ENCODE data around the gene CD300E.

DNA sequence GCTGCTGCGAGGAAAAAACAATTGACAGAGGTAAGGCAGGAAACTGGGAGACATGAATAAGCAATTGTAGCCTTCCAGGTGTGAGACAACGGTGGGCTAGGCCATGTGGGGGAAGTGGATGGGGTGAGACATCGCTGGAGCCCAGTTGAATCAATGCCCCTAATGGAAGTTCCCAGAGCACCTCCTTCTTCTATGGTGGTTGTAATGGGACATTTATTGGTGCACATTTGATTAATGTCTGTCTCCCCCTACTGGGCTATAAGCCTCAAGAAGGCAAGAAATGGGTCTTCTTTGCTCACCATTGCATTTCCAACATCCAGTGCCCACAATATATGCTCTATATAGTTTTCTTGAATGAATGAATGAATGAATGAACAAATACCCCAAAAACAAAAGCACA, 22.7 kb upstream of the CD300E start:
- TF ChIP-seq, protein P1, sequence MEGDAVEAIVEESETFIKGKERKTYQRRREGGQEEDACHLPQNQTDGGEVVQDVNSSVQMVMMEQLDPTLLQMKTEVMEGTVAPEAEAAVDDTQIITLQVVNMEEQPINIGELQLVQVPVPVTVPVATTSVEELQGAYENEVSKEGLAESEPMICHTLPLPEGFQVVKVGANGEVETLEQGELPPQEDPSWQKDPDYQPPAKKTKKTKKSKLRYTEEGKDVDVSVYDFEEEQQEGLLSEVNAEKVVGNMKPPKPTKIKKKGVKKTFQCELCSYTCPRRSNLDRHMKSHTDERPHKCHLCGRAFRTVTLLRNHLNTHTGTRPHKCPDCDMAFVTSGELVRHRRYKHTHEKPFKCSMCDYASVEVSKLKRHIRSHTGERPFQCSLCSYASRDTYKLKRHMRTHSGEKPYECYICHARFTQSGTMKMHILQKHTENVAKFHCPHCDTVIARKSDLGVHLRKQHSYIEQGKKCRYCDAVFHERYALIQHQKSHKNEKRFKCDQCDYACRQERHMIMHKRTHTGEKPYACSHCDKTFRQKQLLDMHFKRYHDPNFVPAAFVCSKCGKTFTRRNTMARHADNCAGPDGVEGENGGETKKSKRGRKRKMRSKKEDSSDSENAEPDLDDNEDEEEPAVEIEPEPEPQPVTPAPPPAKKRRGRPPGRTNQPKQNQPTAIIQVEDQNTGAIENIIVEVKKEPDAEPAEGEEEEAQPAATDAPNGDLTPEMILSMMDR (conservative IDR thresholded peaks at IDR 0.05 in 1 of 2, IDR thresholded peaks at IDR 0.05 in 1 of 2; ENCODE audit: low read depth in 1 of 2, low read length in 2 of 2): no peak
- no peak for TF ChIP-seq EZH2 (IDR thresholded peaks at IDR 0.05; ENCODE audit: low read length, missing control alignments)

All from fibroblast of lung (primary cell).